HEK293T (cell line): ENCODE data around the gene GRIA4.
"Not testable (repeated sequence)": the region's sequence is repeated elsewhere in the genome, so short reads cannot be mapped to it uniquely, and the experiment has no call there.

ENCODE experiments used
- CTCF ChIA-PET: fragments of 350-600 bp; formaldehyde crosslinking; extraction: SDS; loops from one replicate; lab custom pipeline; 2021; ENCODE audit warnings: antibody characterized with exemption, inconsistent platforms; lab: Yijun Ruan, JAX
- POLR2A ChIA-PET: fragments of 350-600 bp; formaldehyde crosslinking; extraction: SDS; loops from one replicate; lab custom pipeline; 2020; ENCODE audit warnings: antibody characterized with exemption, inconsistent platforms; lab: Yijun Ruan, JAX
- DNase-seq: peaks from one replicate; pipeline ENCODE4 v3.0.0; 2012; ENCODE audit warnings: mixed read lengths; ENCODE audit errors: extremely low spot score
- ARNT ChIP-seq: fragments of 450-650 bp; IDR thresholded peaks from 2 replicates; pipeline ENCODE4 v1.6.1; 2017; ENCODE audit warnings: mild to moderate bottlenecking
- BHLHE40 ChIP-seq: fragments of 450-650 bp; IDR thresholded peaks from 2 replicates; pipeline ENCODE4 v1.6.1; 2016; ENCODE audit warnings: mild to moderate bottlenecking, moderate library complexity, borderline replicate concordance
- CTBP1 ChIP-seq: fragments of 450-650 bp; IDR thresholded peaks from 2 replicates; pipeline ENCODE4 v1.6.1; 2016; ENCODE audit warnings: borderline replicate concordance
- ELF4 ChIP-seq: fragments of 450-650 bp; IDR thresholded peaks from 2 replicates; pipeline ENCODE4 v1.6.1; 2017; ENCODE audit warnings: antibody characterized with exemption
- FOXA1 ChIP-seq: fragments of 450-650 bp; IDR thresholded peaks from 2 replicates; pipeline ENCODE4 v1.6.1; 2016; ENCODE audit warnings: mild to moderate bottlenecking
- FOXK2 ChIP-seq: fragments of 450-650 bp; IDR thresholded peaks from 2 replicates; pipeline ENCODE4 v1.6.1; 2016; ENCODE audit warnings: mild to moderate bottlenecking
- FOXM1 ChIP-seq: fragments of 450-650 bp; IDR thresholded peaks from 2 replicates; pipeline ENCODE4 v1.6.1; 2017; ENCODE audit warnings: mild to moderate bottlenecking, borderline replicate concordance
- HDGF ChIP-seq: fragments of 450-650 bp; IDR thresholded peaks from 2 replicates; pipeline ENCODE4 v1.6.1; 2017; ENCODE audit warnings: antibody characterized with exemption, borderline replicate concordance
- L3MBTL2 ChIP-seq: fragments of 450-650 bp; conservative IDR thresholded peaks from 2 replicates; pipeline ENCODE4 v1.6.1; 2016; ENCODE audit warnings: mild to moderate bottlenecking
- LEF1 ChIP-seq: fragments of 450-650 bp; IDR thresholded peaks from 2 replicates; pipeline ENCODE4 v1.6.1; 2017; ENCODE audit warnings: mild to moderate bottlenecking, borderline replicate concordance
- NFRKB ChIP-seq: fragments of 450-650 bp; IDR thresholded peaks from 2 replicates; pipeline ENCODE4 v1.6.1; 2016; ENCODE audit warnings: mild to moderate bottlenecking, moderate library complexity
- SP1 ChIP-seq: fragments of 450-650 bp; IDR thresholded peaks from 2 replicates; pipeline ENCODE4 v1.6.1; 2017
- SUZ12 ChIP-seq: fragments of 450-650 bp; IDR thresholded peaks from 2 replicates; pipeline ENCODE4 v1.6.1; 2016; ENCODE audit warnings: mild to moderate bottlenecking
- TARDBP ChIP-seq: fragments of 450-650 bp; IDR thresholded peaks from 2 replicates; pipeline ENCODE4 v1.6.1; 2016
- ZNF384 ChIP-seq: fragments of 450-650 bp; IDR thresholded peaks from 2 replicates; pipeline ENCODE4 v1.6.1; 2016
- TF ChIP-seq, protein P1 (sequence below): fragments of 450-650 bp; IDR thresholded peaks from 2 replicates; pipeline ENCODE4 v1.6.1; 2016

Gene GRIA4

DNA sequence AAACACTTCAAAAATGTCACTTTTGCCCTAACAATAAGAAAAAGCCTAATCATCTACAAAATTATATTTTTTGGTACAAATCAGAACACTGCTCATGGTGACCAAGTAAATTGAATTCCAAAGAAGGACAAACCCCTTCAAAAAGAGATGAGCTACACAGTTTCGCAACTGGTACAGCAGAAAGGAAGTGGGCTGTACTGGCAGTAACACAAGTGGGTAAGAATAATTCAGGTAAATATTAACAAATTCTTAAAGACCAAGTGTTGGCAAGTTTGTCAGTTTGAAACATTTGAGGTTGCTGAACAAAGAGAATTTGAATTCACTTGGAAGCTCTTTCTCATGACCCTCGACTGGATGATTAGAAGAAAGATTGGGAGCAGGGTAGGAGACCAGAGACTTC is 376.7 kb downstream of the GRIA4 start:
- ChIA-PET POLR2A (no interaction called here), CTCF (no interaction called here)
- TF ChIP-seq CTBP1 (no peak), NFRKB (no peak), ZNF384 (no peak), FOXM1 (no peak), ELF4 (no peak), FOXA1 (no peak), L3MBTL2 (no peak)
- TF ChIP-seq, protein P1, sequence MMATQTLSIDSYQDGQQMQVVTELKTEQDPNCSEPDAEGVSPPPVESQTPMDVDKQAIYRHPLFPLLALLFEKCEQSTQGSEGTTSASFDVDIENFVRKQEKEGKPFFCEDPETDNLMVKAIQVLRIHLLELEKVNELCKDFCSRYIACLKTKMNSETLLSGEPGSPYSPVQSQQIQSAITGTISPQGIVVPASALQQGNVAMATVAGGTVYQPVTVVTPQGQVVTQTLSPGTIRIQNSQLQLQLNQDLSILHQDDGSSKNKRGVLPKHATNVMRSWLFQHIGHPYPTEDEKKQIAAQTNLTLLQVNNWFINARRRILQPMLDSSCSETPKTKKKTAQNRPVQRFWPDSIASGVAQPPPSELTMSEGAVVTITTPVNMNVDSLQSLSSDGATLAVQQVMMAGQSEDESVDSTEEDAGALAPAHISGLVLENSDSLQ, result no peak
- DNase-seq, result no peak

DNA sequence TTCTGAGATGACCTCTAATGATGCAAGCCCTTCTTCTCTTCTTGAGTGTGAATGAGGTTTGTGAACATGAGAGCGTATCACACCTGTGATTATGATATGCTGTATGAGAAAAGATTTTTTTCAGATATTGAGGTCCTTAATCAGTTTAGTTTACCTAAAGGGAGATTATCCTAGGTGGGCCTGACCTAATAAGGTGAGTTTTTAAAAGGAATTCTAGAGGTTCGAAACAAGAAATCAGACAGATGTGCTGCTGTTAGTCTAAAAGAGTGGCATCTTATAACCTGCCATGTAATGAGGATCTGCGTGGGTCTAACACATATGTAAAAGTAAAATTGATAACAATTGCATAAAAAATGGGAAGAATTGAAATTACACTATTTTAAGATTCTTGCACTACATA is 378.3 kb downstream of the GRIA4 start:
- POLR2A ChIA-PET, result no interaction called here
- no peak for DNase-seq
- CTCF ChIA-PET, result no interaction called here
- TF ChIP-seq FOXA1 (no peak), FOXM1 (no peak), HDGF (no peak), ZNF384 (no peak), ARNT (no peak), LEF1 (no peak), L3MBTL2 (no peak), BHLHE40 (no peak), NFRKB (no peak), CTBP1 (no peak)

DNA sequence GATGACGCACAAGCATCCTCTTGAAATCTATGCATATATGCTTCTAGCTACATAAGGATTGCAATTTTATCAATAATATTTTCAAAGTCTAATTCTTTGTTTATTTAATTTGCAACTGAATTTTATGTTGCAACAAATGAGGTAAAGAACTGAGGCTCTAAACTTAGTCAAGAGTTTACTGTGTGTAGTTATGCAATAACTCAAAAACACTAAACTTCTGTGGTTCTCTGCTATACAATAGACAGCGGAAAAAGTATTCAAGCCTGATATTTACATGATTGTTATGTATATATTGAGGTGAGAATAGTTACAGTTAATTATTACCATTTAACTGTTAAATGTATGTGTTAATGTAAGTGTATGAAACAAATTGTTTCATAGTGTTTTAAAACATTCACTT is 379.3 kb downstream of the GRIA4 start:
- DNase-seq, result no peak
- POLR2A ChIA-PET, result no interaction called here
- CTCF ChIA-PET, result no interaction called here
- TF ChIP-seq L3MBTL2 (no peak), ELF4 (no peak), SP1 (no peak), CTBP1 (no peak), FOXM1 (no peak), BHLHE40 (no peak), FOXK2 (no peak), TARDBP (no peak)
- TF ChIP-seq, protein P1, result no peak

DNA sequence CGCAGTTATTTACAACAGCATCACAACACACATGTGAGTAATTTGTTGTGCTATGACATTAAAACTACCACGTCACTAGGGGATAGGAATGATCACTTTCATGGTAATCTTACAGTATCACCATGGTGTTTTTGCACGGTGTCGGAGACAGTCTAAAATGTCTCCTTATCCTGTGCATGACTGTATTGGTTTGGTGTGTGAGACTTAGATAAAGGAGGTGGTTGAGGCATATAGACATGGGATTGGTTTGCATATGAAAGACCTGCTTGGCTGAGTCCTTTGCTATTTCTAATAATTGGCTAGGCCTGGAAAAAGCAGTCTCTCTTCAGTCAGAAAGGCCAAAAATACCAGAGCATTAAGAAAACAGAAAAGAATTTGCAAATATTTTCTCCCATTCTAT is 382.0 kb downstream of the GRIA4 start:
- DNase-seq, result no peak
- ChIA-PET CTCF (no interaction called here), POLR2A (no interaction called here)
- TF ChIP-seq FOXA1, result no peak
- no peak for TF ChIP-seq NFRKB
- TF ChIP-seq ARNT, result no peak
- TF ChIP-seq SP1, result no peak
- TF ChIP-seq HDGF, result no peak
- TF ChIP-seq TARDBP, result no peak
- TF ChIP-seq LEF1, result no peak
- TF ChIP-seq ELF4, result no peak
- TF ChIP-seq FOXM1, result no peak
- no peak for TF ChIP-seq L3MBTL2

DNA sequence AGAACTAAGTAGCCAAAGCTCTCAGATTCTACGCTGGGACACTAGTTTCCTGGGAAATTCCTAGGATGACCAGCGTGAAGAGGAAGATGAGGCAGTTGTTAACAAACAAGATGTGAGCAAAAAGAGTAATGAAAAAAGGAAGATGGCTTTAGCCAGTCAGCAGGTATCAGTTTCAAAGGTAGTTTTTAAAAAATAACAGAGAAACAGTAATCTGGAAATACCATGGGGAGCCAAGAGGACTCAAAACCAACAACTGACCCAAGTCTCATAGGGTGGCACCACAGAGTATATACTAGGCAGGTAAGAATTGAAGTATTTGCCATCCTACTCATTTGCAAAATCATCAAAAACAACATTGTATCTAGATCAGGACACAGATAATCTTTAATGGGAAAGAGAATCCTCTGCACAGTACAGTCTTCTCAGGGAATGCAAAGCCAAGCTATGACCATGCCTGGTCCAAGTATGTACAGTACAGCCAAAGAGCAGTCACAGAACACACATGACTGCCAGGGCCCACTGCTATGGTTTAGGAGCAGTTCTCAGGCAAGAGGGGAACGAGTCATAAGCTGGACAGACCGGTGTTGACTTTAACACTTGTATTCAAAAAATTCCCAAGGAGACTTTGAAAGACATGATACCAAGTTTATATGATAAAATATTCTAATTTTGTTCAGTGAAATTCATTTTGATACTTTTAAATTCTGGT is 391.6 kb downstream of the GRIA4 start:
- ChIA-PET POLR2A (no interaction called here), CTCF (no interaction called here)
- DNase-seq, result no peak
- TF ChIP-seq L3MBTL2, result no peak
- no peak for TF ChIP-seq ARNT
- no peak for TF ChIP-seq FOXK2
- TF ChIP-seq HDGF, result no peak
- TF ChIP-seq SUZ12, result no peak
- no peak for TF ChIP-seq ELF4
- no peak for TF ChIP-seq NFRKB
- TF ChIP-seq FOXM1, result no peak
- TF ChIP-seq, protein P1, result no peak
- TF ChIP-seq LEF1, result no peak
- no peak for TF ChIP-seq CTBP1
- no peak for TF ChIP-seq BHLHE40

DNA sequence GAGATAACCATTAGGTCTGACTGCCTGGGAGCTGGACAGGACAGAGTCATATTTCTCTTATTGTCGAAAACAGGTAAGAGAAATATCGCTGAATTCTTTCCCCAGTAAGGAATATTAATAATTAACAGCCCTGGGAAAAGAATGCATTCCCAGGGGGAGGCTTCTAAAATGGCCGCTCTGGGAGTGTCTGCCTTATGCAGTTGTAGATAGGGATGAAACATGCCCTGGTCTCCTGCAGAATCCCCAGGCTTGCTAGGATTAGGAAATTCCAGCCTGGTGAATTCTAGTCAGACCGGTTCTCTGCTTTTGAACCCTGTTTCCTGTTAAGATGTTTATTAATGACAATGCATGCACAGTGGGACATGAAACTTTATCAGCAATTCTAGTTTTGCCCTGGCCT is 393.2 kb downstream of the GRIA4 start:
- CTCF ChIA-PET, DNase-seq, POLR2A ChIA-PET: not testable (repeated sequence)

DNA sequence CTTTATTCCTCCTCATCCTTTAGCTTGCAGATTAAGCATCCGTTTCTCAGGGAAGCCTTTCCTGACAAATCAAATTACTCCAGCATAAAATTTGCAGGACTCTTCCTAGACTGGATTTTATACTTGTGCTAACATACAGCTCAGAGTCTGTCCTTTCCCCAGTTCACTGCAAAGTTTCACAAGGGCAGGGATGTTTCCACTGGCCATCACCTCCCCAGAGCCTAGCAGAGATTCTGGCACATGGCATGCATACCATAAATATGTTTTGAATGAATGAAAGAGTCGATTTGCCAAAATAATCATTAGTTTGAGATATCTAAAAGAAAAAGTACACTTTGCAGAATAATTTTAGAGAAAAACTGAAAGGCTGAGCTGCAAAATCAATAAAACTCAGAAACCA is 401.6 kb downstream of the GRIA4 start:
- no peak for DNase-seq
- TF ChIP-seq L3MBTL2, result no peak
- TF ChIP-seq TARDBP, result no peak
- no peak for TF ChIP-seq HDGF
- no peak for TF ChIP-seq ZNF384
- TF ChIP-seq FOXK2, result no peak
- TF ChIP-seq SUZ12, result no peak
- no peak for TF ChIP-seq ELF4
- no peak for TF ChIP-seq LEF1
- TF ChIP-seq, protein P1, result no peak
- TF ChIP-seq NFRKB, result no peak
- no peak for TF ChIP-seq ARNT
- TF ChIP-seq SP1, result no peak
- no peak for TF ChIP-seq CTBP1
- TF ChIP-seq BHLHE40, result no peak
- no peak for TF ChIP-seq FOXA1
- TF ChIP-seq FOXM1, result no peak
- POLR2A ChIA-PET, result no interaction called here
- CTCF ChIA-PET, result no interaction called here
